Keratinocyte (primary cell): Measurements from ENCODE around the gene ATP8A1. TPM values are rescaled to one million over a fixed set of nuclear protein-coding genes. Genes with fewer than 3 reads are reported as not detected.

ENCODE experiments used
- DNase-seq: peaks from one replicate; pipeline ENCODE4 v3.0.0-alpha.2; 2011; ENCODE audit warnings: low read depth, missing footprints, low spot score
- FAIRE-seq: peaks from 2 replicates; lab custom pipeline; 2011; peaks lifted over from hg19 to GRCh38; lab: Jason Lieb, UNC
- H2AFZ ChIP-seq: 2 replicates; pipeline ENCODE4 v1.6.0; 2012; ENCODE audit warnings: low read length, control low read depth, inconsistent platforms; ENCODE audit not compliant: control insufficient read depth
- H3K27ac ChIP-seq: 2 replicates; pipeline ENCODE4 v1.5.1; 2011; ENCODE audit warnings: low read length; ENCODE audit not compliant: control insufficient read depth, insufficient read depth
- H3K27me3 ChIP-seq: 3 replicates; pipeline ENCODE4 v1.6.0; 2011; ENCODE audit warnings: low read length; ENCODE audit not compliant: control insufficient read depth, insufficient read depth; ENCODE audit errors: extremely low read depth
- H3K36me3 ChIP-seq, 2 experiments: 2 replicates in 1 of 2; 3 replicates in 1 of 2; pipeline ENCODE4 v1.5.1; 2011; ENCODE audit warnings: low read length in 2 of 2, mild to moderate bottlenecking in 1 of 2; ENCODE audit not compliant: control insufficient read depth in 2 of 2, insufficient read depth in 2 of 2; ENCODE audit errors: extremely low read depth in 1 of 2
- H3K4me1 ChIP-seq: 3 replicates; pipeline ENCODE4 v1.5.1; 2011; ENCODE audit warnings: low read length; ENCODE audit not compliant: control insufficient read depth, insufficient read depth; ENCODE audit errors: extremely low read depth
- H3K4me2 ChIP-seq: 3 replicates; pipeline ENCODE4 v1.6.0; 2011; ENCODE audit warnings: low read depth, low read length; ENCODE audit not compliant: control insufficient read depth, insufficient read depth; ENCODE audit errors: extremely low read depth
- H3K4me3 ChIP-seq, 3 experiments: fragments of 200-600 bp in 1 of 3; sonication (generic) in 1 of 3; 2 replicates in 2 of 3; 3 replicates in 1 of 3; pipeline ENCODE4 v1.5.1; 2011 to 2016; ENCODE audit warnings: low read length in 3 of 3, mild to moderate bottlenecking in 3 of 3, control low read depth in 2 of 3, inconsistent platforms in 1 of 3, low read depth in 1 of 3, mixed read lengths in 1 of 3, mixed run types in 1 of 3, moderate library complexity in 1 of 3; ENCODE audit not compliant: control insufficient read depth in 2 of 3, insufficient read depth in 2 of 3; ENCODE audit errors: extremely low read depth in 1 of 3
- H3K79me2 ChIP-seq: 2 replicates; pipeline ENCODE4 v1.6.0; 2012; ENCODE audit warnings: low read length; ENCODE audit not compliant: control insufficient read depth, insufficient read depth
- H3K9ac ChIP-seq: 3 replicates; pipeline ENCODE4 v1.6.0; 2011; ENCODE audit warnings: low read length; ENCODE audit not compliant: control insufficient read depth, insufficient read depth; ENCODE audit errors: extremely low read depth
- H3K9me1 ChIP-seq: 3 replicates; pipeline ENCODE4 v1.6.0; 2011; ENCODE audit warnings: low read length; ENCODE audit not compliant: control insufficient read depth, insufficient read depth; ENCODE audit errors: extremely low read depth
- H3K9me3 ChIP-seq: 2 replicates; pipeline ENCODE4 v1.5.1; 2012; ENCODE audit warnings: low read depth, low read length; ENCODE audit not compliant: control insufficient read depth
- H4K20me1 ChIP-seq: 3 replicates; pipeline ENCODE4 v1.6.0; 2011; ENCODE audit warnings: low read length; ENCODE audit not compliant: control insufficient read depth, insufficient read depth; ENCODE audit errors: extremely low read depth
- CTCF ChIP-seq, 3 experiments: IDR thresholded peaks in 1 of 3; conservative IDR thresholded peaks in 1 of 3; optimal IDR thresholded peaks in 1 of 3; 2 replicates in 2 of 3; 3 replicates in 1 of 3; pipeline versions ENCODE3 to v1.5.1; 2011; ENCODE audit warnings: low read length in 3 of 3, mild to moderate bottlenecking in 3 of 3, moderate library complexity in 2 of 3, control low read depth in 1 of 3, inconsistent platforms in 1 of 3; ENCODE audit not compliant: insufficient read depth in 2 of 3; ENCODE audit errors: extremely low read depth in 1 of 3
- EZH2 ChIP-seq: IDR thresholded peaks from one replicate; pipeline ENCODE4 v1.6.1; 2012; ENCODE audit warnings: inconsistent platforms, mild to moderate bottlenecking, low read length, moderate library complexity
- dilution Hi-C: fragments of 300-500 bp; cut with MboI; formaldehyde crosslinking; loops from one replicate; pipeline ENCODE4 v1.7.0; 2020; ENCODE audit warnings: low sequenced_read_pairs; ENCODE audit not compliant: extremely low pct_ligation_motif_present
- polyA plus RNA-seq, 5 experiments: library from polyadenylated mRNA; depleted of rRNA in 3 of 5; stranded (reverse) in 3 of 5; stranded (forward) in 1 of 5; unstranded in 1 of 5; fragments of >200 nt; gene quantifications; 1 replicate in 1 of 5; 2 replicates in 3 of 5; 3 replicates in 1 of 5; pipeline versions ENCODE4 v1.2.1 to v1.2.3, GENCODE V29; 2011 to 2012; ENCODE audit warnings: missing spikeins in 2 of 5, low read depth in 1 of 5, low replicate concordance in 1 of 5

The ATP8A1 gene
- polyA plus RNA-seq, 1 donor (not counting 4 experiments of a cell fraction or from before 2014, with no cell fraction given): 0.20 TPM

DNA sequence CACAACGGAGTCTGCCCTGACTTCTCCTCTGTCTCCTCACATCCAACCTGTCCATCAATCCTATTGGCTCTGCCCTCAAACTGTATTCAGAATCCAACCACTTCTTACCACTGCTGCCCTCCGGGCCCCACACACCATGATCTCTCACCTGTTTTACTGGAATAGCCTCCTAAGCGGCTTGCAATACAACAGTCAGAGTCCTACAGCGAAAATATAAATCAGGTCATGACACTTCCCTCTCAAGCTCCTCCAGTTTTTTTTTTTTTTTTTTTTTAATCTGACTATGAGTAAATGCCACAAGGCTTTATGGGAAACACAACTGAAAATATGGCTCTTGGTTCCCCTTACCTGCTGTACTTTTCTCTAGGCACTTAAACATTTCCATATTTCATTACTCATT, 216.8 kb downstream of the ATP8A1 start:
- DNase-seq (no peak), FAIRE-seq (no peak)
- Histone ChIP-seq H3K4me1 (no peaks in the 10 kb centered on the region), H3K4me2 (no peak overlapping the region), H3K4me3 (no peak overlapping the region), H3K27ac (no peak overlapping the region), H3K27me3 (no peaks in the 10 kb centered on the region), H3K9me1 (no peaks in the 10 kb centered on the region), H3K79me2 (no peaks in the 10 kb centered on the region), H3K36me3 (no peaks in the 10 kb centered on the region), H4K20me1 (no peaks in the 10 kb centered on the region), H3K9ac (no peak overlapping the region), H3K9me3 (no peaks in the 10 kb centered on the region), H2AFZ (no peak overlapping the region)
- TF ChIP-seq CTCF (optimal IDR thresholded peaks at IDR 0.05 in 1 of 3, IDR thresholded peaks at IDR 0.05 in 1 of 3, conservative IDR thresholded peaks at IDR 0.05 in 1 of 3; ENCODE audit: extremely low read depth in 1 of 3, insufficient read depth in 2 of 3, low read length in 3 of 3): no peak
- no peak for TF ChIP-seq EZH2
- dilution Hi-C loops: no loop called here

DNA sequence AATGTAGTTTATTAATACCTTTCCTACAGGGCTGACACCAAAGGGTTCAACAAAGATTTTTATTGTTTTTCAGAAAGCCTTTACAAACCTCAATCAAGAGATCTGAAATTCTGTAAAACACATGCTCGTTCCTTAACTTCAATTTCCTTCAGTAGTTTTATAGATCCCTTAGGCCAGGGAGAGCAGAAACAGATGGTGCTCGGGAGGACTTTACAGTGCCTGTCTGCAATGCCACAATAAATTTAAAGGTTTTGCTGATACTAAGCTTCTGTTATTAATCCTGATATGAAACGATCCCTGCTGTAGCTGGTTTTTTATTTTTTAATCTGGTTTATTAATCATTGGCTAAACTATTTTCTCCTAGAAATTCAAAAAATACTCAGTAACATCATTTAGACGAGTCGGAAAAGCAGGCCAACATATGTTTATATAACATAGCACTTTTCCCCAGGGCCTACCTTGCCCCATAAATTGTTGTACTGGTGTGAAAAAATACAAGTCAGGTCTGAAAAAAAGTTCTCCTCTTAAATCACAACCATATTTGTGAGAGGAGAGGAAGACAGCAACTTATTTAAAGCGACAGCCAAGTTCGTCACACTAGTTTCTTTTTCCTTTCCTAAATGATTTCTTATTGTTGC, 219.9 kb downstream of the ATP8A1 start:
- H3K4me3 ChIP-seq: no peak overlapping the region
- no peak for DNase-seq
- H3K27ac ChIP-seq: no peak overlapping the region
- dilution Hi-C loops: no loop called here
- no peaks in the 10 kb centered on the region for H3K9me3 ChIP-seq
- no peaks in the 10 kb centered on the region for H4K20me1 ChIP-seq
- H3K27me3 ChIP-seq: no peaks in the 10 kb centered on the region
- H3K4me2 ChIP-seq: no peak overlapping the region
- no peaks in the 10 kb centered on the region for H3K4me1 ChIP-seq
- no peaks in the 10 kb centered on the region for H3K79me2 ChIP-seq
- TF ChIP-seq EZH2: no peak
- TF ChIP-seq CTCF (optimal IDR thresholded peaks at IDR 0.05 in 1 of 3, IDR thresholded peaks at IDR 0.05 in 1 of 3, conservative IDR thresholded peaks at IDR 0.05 in 1 of 3; ENCODE audit: extremely low read depth in 1 of 3, insufficient read depth in 2 of 3, low read length in 3 of 3): no peak
- H3K9ac ChIP-seq: no peak overlapping the region
- no peaks in the 10 kb centered on the region for H3K36me3 ChIP-seq
- no peaks in the 10 kb centered on the region for H3K9me1 ChIP-seq
- no peak overlapping the region for H2AFZ ChIP-seq
- no peak for FAIRE-seq
